ENCODE results near the gene NCOA5.

- TF ChIP-seq YY1 (IDR thresholded peaks at IDR 0.05; ENCODE audit: insufficient read depth, insufficient read length) (no peak), ZNF274 (IDR thresholded peaks at IDR 0.05; ENCODE audit: low read depth, low read length) (no peak), SUZ12 (IDR thresholded peaks at IDR 0.05; ENCODE audit: extremely low read depth, insufficient read depth, insufficient read length) (no peak)
These were observed 16.7 kb downstream of the NCOA5 start for GRCh38 chr20:46073024-46073423.

All from NT2/D1 (cell line).